ENCODE results near the gene TBX3.

TBX3 gene

GRCh38 chr12:114697243-114697716 lies 13.3 kb upstream of the TBX3 start:
- Histone ChIP-seq H3K4me3 (ENCODE audit: low read length in 2 of 2) (peak overlapping the region in 1 of 2 donors; percentile 13), H3K27me3 (ENCODE audit: control insufficient read depth in 2 of 2, insufficient read depth in 2 of 2, low read length in 2 of 2) (peaks cover 62 to 90% of the 10 kb centered on the region in 2 donors), H3K9ac (ENCODE audit: low read depth in 1 of 2, low read length in 2 of 2) (no peak overlapping the region), H3K36me3 (ENCODE audit: control insufficient read depth in 2 of 2, insufficient read depth in 2 of 2, low read length in 2 of 2) (no peaks in the 10 kb centered on the region), H3K27ac (ENCODE audit: low read depth in 2 of 2, low read length in 2 of 2) (no peak overlapping the region), H3K9me3 (ENCODE audit: control insufficient read depth in 2 of 2, low read length in 2 of 2) (peaks cover 0 to 2% of the 10 kb centered on the region in 2 donors), H3K4me1 (ENCODE audit: control insufficient read depth in 2 of 2, insufficient read depth in 2 of 2, low read length in 2 of 2) (peaks cover 0 to 4% of the 10 kb centered on the region in 2 donors)

GRCh38 chr12:114696443-114697242 lies 12.7 kb upstream of the TBX3 start:
- Histone ChIP-seq H3K27ac (ENCODE audit: low read depth in 2 of 2, low read length in 2 of 2) (no peak overlapping the region), H3K9ac (ENCODE audit: low read depth in 1 of 2, low read length in 2 of 2) (no peak overlapping the region), H3K36me3 (ENCODE audit: control insufficient read depth in 2 of 2, insufficient read depth in 2 of 2, low read length in 2 of 2) (no peaks in the 10 kb centered on the region), H3K4me1 (ENCODE audit: control insufficient read depth in 2 of 2, insufficient read depth in 2 of 2, low read length in 2 of 2) (peaks cover 0 to 4% of the 10 kb centered on the region in 2 donors), H3K4me3 (ENCODE audit: low read length in 2 of 2) (no peak overlapping the region), H3K27me3 (ENCODE audit: control insufficient read depth in 2 of 2, insufficient read depth in 2 of 2, low read length in 2 of 2) (peaks cover 66 to 90% of the 10 kb centered on the region in 2 donors), H3K9me3 (ENCODE audit: control insufficient read depth in 2 of 2, low read length in 2 of 2) (peaks cover 0 to 2% of the 10 kb centered on the region in 2 donors)

GRCh38 chr12:114695305-114695592 lies 11.3 kb upstream of the TBX3 start:
- peaks cover 67 to 90% of the 10 kb centered on the region in 2 donors for H3K27me3 ChIP-seq (ENCODE audit: control insufficient read depth in 2 of 2, insufficient read depth in 2 of 2, low read length in 2 of 2)
- H3K27ac ChIP-seq (ENCODE audit: low read depth in 2 of 2, low read length in 2 of 2): no peak overlapping the region
- peaks cover 0 to 4% of the 10 kb centered on the region in 2 donors for H3K4me1 ChIP-seq (ENCODE audit: control insufficient read depth in 2 of 2, insufficient read depth in 2 of 2, low read length in 2 of 2)
- H3K4me3 ChIP-seq (ENCODE audit: low read length in 2 of 2): no peak overlapping the region
- peaks cover 0 to 2% of the 10 kb centered on the region in 2 donors for H3K9me3 ChIP-seq (ENCODE audit: control insufficient read depth in 2 of 2, low read length in 2 of 2)
- no peaks in the 10 kb centered on the region for H3K36me3 ChIP-seq (ENCODE audit: control insufficient read depth in 2 of 2, insufficient read depth in 2 of 2, low read length in 2 of 2)
- no peak overlapping the region for H3K9ac ChIP-seq (ENCODE audit: low read depth in 1 of 2, low read length in 2 of 2)

- Histone ChIP-seq H3K27ac (ENCODE audit: low read depth in 2 of 2, low read length in 2 of 2) (no peak overlapping the region), H3K4me1 (ENCODE audit: control insufficient read depth in 2 of 2, insufficient read depth in 2 of 2, low read length in 2 of 2) (peaks cover 0 to 4% of the 10 kb centered on the region in 2 donors), H3K9me3 (ENCODE audit: control insufficient read depth in 2 of 2, low read length in 2 of 2) (peaks cover 0 to 2% of the 10 kb centered on the region in 2 donors), H3K27me3 (ENCODE audit: control insufficient read depth in 2 of 2, insufficient read depth in 2 of 2, low read length in 2 of 2) (peaks cover 62 to 90% of the 10 kb centered on the region in 2 donors), H3K9ac (ENCODE audit: low read depth in 1 of 2, low read length in 2 of 2) (no peak overlapping the region), H3K4me3 (ENCODE audit: low read length in 2 of 2) (no peak overlapping the region), H3K36me3 (ENCODE audit: control insufficient read depth in 2 of 2, insufficient read depth in 2 of 2, low read length in 2 of 2) (no peaks in the 10 kb centered on the region)
These were observed 10.7 kb upstream of the TBX3 start for GRCh38 chr12:114694436-114695304.

GRCh38 chr12:114693532-114693931 lies 9.6 kb upstream of the TBX3 start:
- no peaks in the 10 kb centered on the region for H3K36me3 ChIP-seq (ENCODE audit: control insufficient read depth in 2 of 2, insufficient read depth in 2 of 2, low read length in 2 of 2)
- no peak overlapping the region for H3K4me3 ChIP-seq (ENCODE audit: low read length in 2 of 2)
- H3K9me3 ChIP-seq (ENCODE audit: control insufficient read depth in 2 of 2, low read length in 2 of 2): peaks cover 0 to 2% of the 10 kb centered on the region in 2 donors
- H3K27me3 ChIP-seq (ENCODE audit: control insufficient read depth in 2 of 2, insufficient read depth in 2 of 2, low read length in 2 of 2): peaks cover 59 to 89% of the 10 kb centered on the region in 2 donors
- peaks cover 0 to 4% of the 10 kb centered on the region in 2 donors for H3K4me1 ChIP-seq (ENCODE audit: control insufficient read depth in 2 of 2, insufficient read depth in 2 of 2, low read length in 2 of 2)
- no peak overlapping the region for H3K9ac ChIP-seq (ENCODE audit: low read depth in 1 of 2, low read length in 2 of 2)
- no peak overlapping the region for H3K27ac ChIP-seq (ENCODE audit: low read depth in 2 of 2, low read length in 2 of 2)

GRCh38 chr12:114693059-114693531 lies 9.1 kb upstream of the TBX3 start:
- no peaks in the 10 kb centered on the region for H3K36me3 ChIP-seq (ENCODE audit: control insufficient read depth in 2 of 2, insufficient read depth in 2 of 2, low read length in 2 of 2)
- no peak overlapping the region for H3K27ac ChIP-seq (ENCODE audit: low read depth in 2 of 2, low read length in 2 of 2)
- peaks cover 0 to 6% of the 10 kb centered on the region in 2 donors for H3K4me1 ChIP-seq (ENCODE audit: control insufficient read depth in 2 of 2, insufficient read depth in 2 of 2, low read length in 2 of 2)
- peaks cover 61 to 89% of the 10 kb centered on the region in 2 donors for H3K27me3 ChIP-seq (ENCODE audit: control insufficient read depth in 2 of 2, insufficient read depth in 2 of 2, low read length in 2 of 2)
- H3K9ac ChIP-seq (ENCODE audit: low read depth in 1 of 2, low read length in 2 of 2): no peak overlapping the region
- peaks cover 0 to 2% of the 10 kb centered on the region in 2 donors for H3K9me3 ChIP-seq (ENCODE audit: control insufficient read depth in 2 of 2, low read length in 2 of 2)
- peak overlapping the region; percentile 36 to 61 for H3K4me3 ChIP-seq (ENCODE audit: low read length in 2 of 2)

GRCh38 chr12:114692186-114693058 lies 8.4 kb upstream of the TBX3 start:
- Histone ChIP-seq H3K27me3 (ENCODE audit: control insufficient read depth in 2 of 2, insufficient read depth in 2 of 2, low read length in 2 of 2) (peaks cover 59 to 86% of the 10 kb centered on the region in 2 donors), H3K27ac (ENCODE audit: low read depth in 2 of 2, low read length in 2 of 2) (no peak overlapping the region), H3K9ac (ENCODE audit: low read depth in 1 of 2, low read length in 2 of 2) (peak overlapping the region in 1 of 2 donors; percentile 41), H3K9me3 (ENCODE audit: control insufficient read depth in 2 of 2, low read length in 2 of 2) (no peaks in the 10 kb centered on the region), H3K4me3 (ENCODE audit: low read length in 2 of 2) (peak overlapping the region; percentile 36 to 61), H3K36me3 (ENCODE audit: control insufficient read depth in 2 of 2, insufficient read depth in 2 of 2, low read length in 2 of 2) (no peaks in the 10 kb centered on the region), H3K4me1 (ENCODE audit: control insufficient read depth in 2 of 2, insufficient read depth in 2 of 2, low read length in 2 of 2) (peaks cover 0 to 2% of the 10 kb centered on the region in 2 donors)

GRCh38 chr12:114691763-114692185 lies 7.8 kb upstream of the TBX3 start:
- no peak overlapping the region for H3K27ac ChIP-seq (ENCODE audit: low read depth in 2 of 2, low read length in 2 of 2)

GRCh38 chr12:114691196-114691595 lies 7.2 kb upstream of the TBX3 start:
- Histone ChIP-seq H3K4me3 (ENCODE audit: low read length in 2 of 2) (no peak overlapping the region), H3K27me3 (ENCODE audit: control insufficient read depth in 2 of 2, insufficient read depth in 2 of 2, low read length in 2 of 2) (peaks cover 53 to 78% of the 10 kb centered on the region in 2 donors), H3K9ac (ENCODE audit: low read depth in 1 of 2, low read length in 2 of 2) (no peak overlapping the region), H3K36me3 (ENCODE audit: control insufficient read depth in 2 of 2, insufficient read depth in 2 of 2, low read length in 2 of 2) (no peaks in the 10 kb centered on the region), H3K4me1 (ENCODE audit: control insufficient read depth in 2 of 2, insufficient read depth in 2 of 2, low read length in 2 of 2) (peaks cover 0 to 2% of the 10 kb centered on the region in 2 donors), H3K27ac (ENCODE audit: low read depth in 2 of 2, low read length in 2 of 2) (no peak overlapping the region), H3K9me3 (ENCODE audit: control insufficient read depth in 2 of 2, low read length in 2 of 2) (no peaks in the 10 kb centered on the region)

More at GRCh38 chr12:114691763-114692185, 7.8 kb upstream of the TBX3 start:
- Histone ChIP-seq H3K9me3 (ENCODE audit: control insufficient read depth in 2 of 2, low read length in 2 of 2) (no peaks in the 10 kb centered on the region), H3K36me3 (ENCODE audit: control insufficient read depth in 2 of 2, insufficient read depth in 2 of 2, low read length in 2 of 2) (no peaks in the 10 kb centered on the region), H3K4me1 (ENCODE audit: control insufficient read depth in 2 of 2, insufficient read depth in 2 of 2, low read length in 2 of 2) (peaks cover 0 to 2% of the 10 kb centered on the region in 2 donors), H3K27me3 (ENCODE audit: control insufficient read depth in 2 of 2, insufficient read depth in 2 of 2, low read length in 2 of 2) (peaks cover 54 to 81% of the 10 kb centered on the region in 2 donors), H3K4me3 (ENCODE audit: low read length in 2 of 2) (peak overlapping the region in 1 of 2 donors; percentile 7), H3K9ac (ENCODE audit: low read depth in 1 of 2, low read length in 2 of 2) (no peak overlapping the region)

All from mucosa of rectum (tissue), 2 donors.